Measurements from ENCODE around the gene FAT1.

- TF ChIP-seq CTCF (IDR thresholded peaks at IDR 0.05) (no peak), POLR2A (IDR thresholded peaks at IDR 0.05) (no peak)
These were observed 63.7 kb downstream of the FAT1 start for GRCh38 chr4:186659935-186660334.

Data from esophagus squamous epithelium (tissue), 4 donors.